ENCODE data around the gene EXTL1.

EXTL1 gene

DNA sequence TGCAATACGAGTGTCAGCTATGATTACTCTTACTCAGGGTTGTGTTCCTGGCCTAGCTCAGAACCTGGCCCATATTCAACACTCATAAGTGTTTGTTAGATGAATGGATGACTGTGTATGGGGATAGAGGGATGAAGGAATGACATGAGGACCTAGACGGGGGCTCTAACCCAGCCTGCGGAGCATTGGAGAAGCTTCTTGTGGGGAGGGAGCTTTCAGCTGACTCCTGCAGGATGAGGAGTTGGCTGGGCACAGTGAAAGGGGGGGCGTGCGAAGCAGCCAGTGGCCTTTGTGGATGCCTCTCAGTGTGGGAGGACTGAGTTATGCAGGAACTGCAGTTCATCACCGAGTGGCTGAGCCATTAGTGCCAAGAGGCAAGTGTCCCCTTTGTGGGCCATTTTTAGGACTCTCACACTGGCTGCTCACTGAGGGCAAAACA, 1.2 kb upstream of the EXTL1 start:
- no peak overlapping the region for H3K27ac ChIP-seq
- TF ChIP-seq, protein P1, sequence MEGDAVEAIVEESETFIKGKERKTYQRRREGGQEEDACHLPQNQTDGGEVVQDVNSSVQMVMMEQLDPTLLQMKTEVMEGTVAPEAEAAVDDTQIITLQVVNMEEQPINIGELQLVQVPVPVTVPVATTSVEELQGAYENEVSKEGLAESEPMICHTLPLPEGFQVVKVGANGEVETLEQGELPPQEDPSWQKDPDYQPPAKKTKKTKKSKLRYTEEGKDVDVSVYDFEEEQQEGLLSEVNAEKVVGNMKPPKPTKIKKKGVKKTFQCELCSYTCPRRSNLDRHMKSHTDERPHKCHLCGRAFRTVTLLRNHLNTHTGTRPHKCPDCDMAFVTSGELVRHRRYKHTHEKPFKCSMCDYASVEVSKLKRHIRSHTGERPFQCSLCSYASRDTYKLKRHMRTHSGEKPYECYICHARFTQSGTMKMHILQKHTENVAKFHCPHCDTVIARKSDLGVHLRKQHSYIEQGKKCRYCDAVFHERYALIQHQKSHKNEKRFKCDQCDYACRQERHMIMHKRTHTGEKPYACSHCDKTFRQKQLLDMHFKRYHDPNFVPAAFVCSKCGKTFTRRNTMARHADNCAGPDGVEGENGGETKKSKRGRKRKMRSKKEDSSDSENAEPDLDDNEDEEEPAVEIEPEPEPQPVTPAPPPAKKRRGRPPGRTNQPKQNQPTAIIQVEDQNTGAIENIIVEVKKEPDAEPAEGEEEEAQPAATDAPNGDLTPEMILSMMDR (conservative IDR thresholded peaks at IDR 0.05), result no peak

DNA sequence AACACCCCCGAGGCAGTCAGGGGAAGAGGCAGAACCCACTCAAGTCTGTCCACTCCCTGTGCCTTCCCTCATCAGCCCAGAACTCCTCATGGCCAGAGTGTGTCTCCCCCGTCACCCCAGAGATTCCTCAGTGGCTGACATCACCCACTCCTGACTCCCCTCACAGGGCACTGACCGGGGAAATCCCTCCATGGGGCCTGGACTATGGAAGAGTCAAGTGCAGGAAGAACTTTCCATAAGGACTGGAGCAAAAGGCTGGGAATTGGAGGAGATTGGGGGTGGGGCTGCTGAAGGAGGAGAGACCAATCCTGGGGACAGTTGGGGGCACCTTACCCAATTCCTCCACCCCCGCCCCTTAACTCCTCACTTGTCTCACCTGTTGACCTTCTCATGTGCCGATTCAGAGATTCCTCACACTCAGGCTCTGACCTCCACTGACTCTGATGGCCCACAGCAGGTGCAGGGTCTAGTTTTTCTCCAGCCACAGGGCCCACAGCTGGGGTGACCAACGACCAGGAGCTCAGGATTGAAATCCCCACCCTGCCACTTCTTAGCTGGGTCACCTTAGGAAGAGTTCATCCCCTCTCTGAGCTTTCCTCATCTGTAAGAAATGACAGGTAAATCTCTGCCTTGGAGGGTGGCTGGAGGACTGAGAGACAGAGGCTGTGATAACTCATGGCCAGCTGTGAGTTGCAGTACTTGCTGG, 481 bp upstream of the EXTL1 start:
- H3K27ac ChIP-seq, result no peak overlapping the region

DNA sequence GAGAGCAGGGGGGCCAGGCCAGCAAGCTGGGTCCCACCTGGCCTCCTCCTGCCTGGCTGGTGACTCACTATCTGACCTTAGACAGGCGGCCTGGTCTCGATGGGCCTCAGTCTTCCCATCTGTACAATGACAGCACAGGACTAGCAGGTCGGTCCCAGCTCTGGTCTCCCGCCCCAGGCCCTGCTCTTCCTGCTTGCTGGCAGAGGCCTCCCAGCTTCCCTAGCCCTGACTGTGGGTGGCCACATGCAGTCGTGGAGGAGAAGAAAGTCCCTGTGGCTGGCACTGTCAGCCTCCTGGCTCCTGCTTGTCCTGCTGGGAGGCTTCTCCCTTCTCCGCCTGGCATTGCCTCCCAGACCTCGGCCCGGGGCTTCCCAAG, 817 bp downstream of the EXTL1 start:
- no peak overlapping the region for H3K27ac ChIP-seq
- TF ChIP-seq, protein P1 (conservative IDR thresholded peaks at IDR 0.05), result no peak

More for the DNA sequence above, 481 bp upstream of the EXTL1 start:
- TF ChIP-seq, protein P1 (conservative IDR thresholded peaks at IDR 0.05), result no peak

DNA sequence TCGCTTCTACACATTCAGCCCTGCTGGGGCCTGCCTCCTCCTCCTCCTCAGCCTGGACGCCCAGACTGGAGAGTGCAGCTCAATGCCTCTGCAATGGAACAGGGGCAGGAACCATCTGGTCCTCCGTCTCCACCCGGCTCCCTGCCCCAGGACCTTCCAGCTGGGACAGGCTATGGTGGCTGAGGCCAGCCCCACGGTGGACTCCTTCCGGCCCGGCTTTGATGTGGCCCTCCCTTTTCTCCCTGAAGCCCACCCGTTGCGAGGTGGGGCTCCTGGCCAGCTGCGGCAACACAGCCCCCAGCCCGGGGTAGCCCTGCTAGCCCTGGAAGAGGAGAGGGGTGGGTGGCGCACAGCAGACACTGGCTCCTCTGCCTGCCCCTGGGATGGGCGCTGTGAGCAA, 1.4 kb downstream of the EXTL1 start:
- TF ChIP-seq, protein P1 (conservative IDR thresholded peaks at IDR 0.05), result no peak
- no peak overlapping the region for H3K27ac ChIP-seq

DNA sequence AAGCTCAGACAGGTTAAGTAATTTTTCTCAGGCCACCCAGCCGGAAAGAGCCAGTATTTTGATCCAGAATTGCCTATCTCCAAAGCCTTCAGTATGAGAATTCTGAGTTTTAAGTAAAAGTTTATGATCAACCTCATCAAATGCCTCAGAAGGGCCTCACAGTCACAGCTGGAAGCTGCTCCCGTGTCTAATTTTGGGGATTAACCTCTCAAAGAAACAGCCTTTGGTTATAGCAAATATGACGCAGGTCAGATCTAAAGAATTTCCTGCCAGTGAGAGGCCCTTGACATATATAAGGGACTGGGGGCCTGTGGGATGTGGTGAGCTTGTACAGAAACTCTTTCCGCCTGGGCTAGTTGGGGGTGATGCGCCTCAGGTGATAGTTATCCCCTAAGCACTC, 2.3 kb downstream of the EXTL1 start:
- no peak overlapping the region for H3K27ac ChIP-seq

DNA sequence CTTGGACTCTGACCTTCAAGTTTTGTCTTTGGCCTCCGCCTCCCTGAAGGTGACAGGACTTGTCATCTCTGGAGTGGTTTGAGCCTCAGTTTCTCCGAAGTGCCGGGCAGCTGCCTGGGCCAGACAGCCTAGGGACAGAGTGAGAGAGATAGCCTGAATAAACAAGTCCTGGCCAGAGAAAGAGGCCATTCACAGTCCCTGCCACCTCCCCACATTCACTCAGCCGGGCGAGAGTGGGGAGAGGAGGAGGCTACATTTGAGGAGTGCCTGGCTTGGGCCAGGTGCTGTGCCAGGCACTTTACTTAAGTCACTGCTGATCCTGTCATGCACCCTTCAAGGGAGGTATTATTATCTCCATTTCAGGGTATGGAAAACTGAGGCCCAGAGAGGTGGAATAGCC, 3.5 kb downstream of the EXTL1 start:
- H3K27ac ChIP-seq, result no peak overlapping the region
- TF ChIP-seq, protein P1 (conservative IDR thresholded peaks at IDR 0.05), result no peak

More for the DNA sequence above, 2.3 kb downstream of the EXTL1 start:
- TF ChIP-seq, protein P1 (conservative IDR thresholded peaks at IDR 0.05), result no peak

DNA sequence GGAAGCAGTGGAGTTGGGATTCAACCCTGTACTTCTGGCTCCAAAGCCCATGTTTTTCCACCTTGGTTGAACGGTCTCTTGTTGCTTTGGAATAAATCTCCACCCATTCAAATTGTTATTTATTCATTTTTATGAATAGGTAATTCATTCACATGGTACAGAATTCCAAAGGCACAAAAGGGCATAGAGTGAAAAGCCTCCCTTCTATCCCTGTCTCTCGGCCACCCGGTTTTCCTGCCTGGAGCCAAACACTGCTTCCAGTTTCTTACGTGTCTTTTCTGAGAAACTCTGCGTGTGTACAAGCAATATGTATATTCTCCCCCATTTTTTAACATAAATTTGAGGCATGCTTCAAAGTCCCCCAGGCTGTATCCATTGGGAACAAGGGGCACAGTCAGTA, 3.9 kb downstream of the EXTL1 start:
- H3K27ac ChIP-seq, result no peak overlapping the region
- TF ChIP-seq, protein P1 (conservative IDR thresholded peaks at IDR 0.05), result no peak

Data from VCaP (cell line).